Keratinocyte (primary cell): Measurements from ENCODE around the gene PPP1R12A. TPM values are rescaled to one million over a fixed set of nuclear protein-coding genes. Genes with fewer than 3 reads are reported as not detected.
A peak's percentile ranks its signal among the peaks of the same experiment; 100 is the strongest.

Experiments
- DNase-seq: peaks from one replicate; pipeline ENCODE4 v3.0.0-alpha.2; 2011; ENCODE audit warnings: low read depth, missing footprints, low spot score
- FAIRE-seq: peaks from 2 replicates; lab custom pipeline; 2011; peaks lifted over from hg19 to GRCh38; lab: Jason Lieb, UNC
- H2AFZ ChIP-seq: 2 replicates; pipeline ENCODE4 v1.6.0; 2012; ENCODE audit warnings: low read length, control low read depth, inconsistent platforms; ENCODE audit not compliant: control insufficient read depth
- H3K27ac ChIP-seq: 2 replicates; pipeline ENCODE4 v1.5.1; 2011; ENCODE audit warnings: low read length; ENCODE audit not compliant: control insufficient read depth, insufficient read depth
- H3K27me3 ChIP-seq: 3 replicates; pipeline ENCODE4 v1.6.0; 2011; ENCODE audit warnings: low read length; ENCODE audit not compliant: control insufficient read depth, insufficient read depth; ENCODE audit errors: extremely low read depth
- H3K36me3 ChIP-seq, 2 experiments: 2 replicates in 1 of 2; 3 replicates in 1 of 2; pipeline ENCODE4 v1.5.1; 2011; ENCODE audit warnings: low read length in 2 of 2, mild to moderate bottlenecking in 1 of 2; ENCODE audit not compliant: control insufficient read depth in 2 of 2, insufficient read depth in 2 of 2; ENCODE audit errors: extremely low read depth in 1 of 2
- H3K4me1 ChIP-seq: 3 replicates; pipeline ENCODE4 v1.5.1; 2011; ENCODE audit warnings: low read length; ENCODE audit not compliant: control insufficient read depth, insufficient read depth; ENCODE audit errors: extremely low read depth
- H3K4me2 ChIP-seq: 3 replicates; pipeline ENCODE4 v1.6.0; 2011; ENCODE audit warnings: low read depth, low read length; ENCODE audit not compliant: control insufficient read depth, insufficient read depth; ENCODE audit errors: extremely low read depth
- H3K4me3 ChIP-seq, 3 experiments: fragments of 200-600 bp in 1 of 3; sonication (generic) in 1 of 3; 2 replicates in 2 of 3; 3 replicates in 1 of 3; pipeline ENCODE4 v1.5.1; 2011 to 2016; ENCODE audit warnings: low read length in 3 of 3, mild to moderate bottlenecking in 3 of 3, control low read depth in 2 of 3, inconsistent platforms in 1 of 3, low read depth in 1 of 3, mixed read lengths in 1 of 3, mixed run types in 1 of 3, moderate library complexity in 1 of 3; ENCODE audit not compliant: control insufficient read depth in 2 of 3, insufficient read depth in 2 of 3; ENCODE audit errors: extremely low read depth in 1 of 3
- H3K79me2 ChIP-seq: 2 replicates; pipeline ENCODE4 v1.6.0; 2012; ENCODE audit warnings: low read length; ENCODE audit not compliant: control insufficient read depth, insufficient read depth
- H3K9ac ChIP-seq: 3 replicates; pipeline ENCODE4 v1.6.0; 2011; ENCODE audit warnings: low read length; ENCODE audit not compliant: control insufficient read depth, insufficient read depth; ENCODE audit errors: extremely low read depth
- H3K9me1 ChIP-seq: 3 replicates; pipeline ENCODE4 v1.6.0; 2011; ENCODE audit warnings: low read length; ENCODE audit not compliant: control insufficient read depth, insufficient read depth; ENCODE audit errors: extremely low read depth
- H3K9me3 ChIP-seq: 2 replicates; pipeline ENCODE4 v1.5.1; 2012; ENCODE audit warnings: low read depth, low read length; ENCODE audit not compliant: control insufficient read depth
- H4K20me1 ChIP-seq: 3 replicates; pipeline ENCODE4 v1.6.0; 2011; ENCODE audit warnings: low read length; ENCODE audit not compliant: control insufficient read depth, insufficient read depth; ENCODE audit errors: extremely low read depth
- CTCF ChIP-seq, 3 experiments: IDR thresholded peaks in 1 of 3; conservative IDR thresholded peaks in 1 of 3; optimal IDR thresholded peaks in 1 of 3; 2 replicates in 2 of 3; 3 replicates in 1 of 3; pipeline versions ENCODE3 to v1.5.1; 2011; ENCODE audit warnings: low read length in 3 of 3, mild to moderate bottlenecking in 3 of 3, moderate library complexity in 2 of 3, control low read depth in 1 of 3, inconsistent platforms in 1 of 3; ENCODE audit not compliant: insufficient read depth in 2 of 3; ENCODE audit errors: extremely low read depth in 1 of 3
- EZH2 ChIP-seq: IDR thresholded peaks from one replicate; pipeline ENCODE4 v1.6.1; 2012; ENCODE audit warnings: inconsistent platforms, mild to moderate bottlenecking, low read length, moderate library complexity
- dilution Hi-C: fragments of 300-500 bp; cut with MboI; formaldehyde crosslinking; loops from one replicate; pipeline ENCODE4 v1.7.0; 2020; ENCODE audit warnings: low sequenced_read_pairs; ENCODE audit not compliant: extremely low pct_ligation_motif_present
- polyA plus RNA-seq, 5 experiments: library from polyadenylated mRNA; depleted of rRNA in 3 of 5; stranded (reverse) in 3 of 5; stranded (forward) in 1 of 5; unstranded in 1 of 5; fragments of >200 nt; gene quantifications; 1 replicate in 1 of 5; 2 replicates in 3 of 5; 3 replicates in 1 of 5; pipeline versions ENCODE4 v1.2.1 to v1.2.3, GENCODE V29; 2011 to 2012; ENCODE audit warnings: missing spikeins in 2 of 5, low read depth in 1 of 5, low replicate concordance in 1 of 5

PPP1R12A gene
- polyA plus RNA-seq, 1 donor (not counting 4 experiments of a cell fraction or from before 2014, with no cell fraction given), result 45.2 TPM

- no peak overlapping the region for H2AFZ ChIP-seq
- no peaks in the 10 kb centered on the region for H3K27me3 ChIP-seq
- TF ChIP-seq CTCF (optimal IDR thresholded peaks at IDR 0.05 in 1 of 3, IDR thresholded peaks at IDR 0.05 in 1 of 3, conservative IDR thresholded peaks at IDR 0.05 in 1 of 3; ENCODE audit: extremely low read depth in 1 of 3, insufficient read depth in 2 of 3, low read length in 3 of 3) (no peak), EZH2 (no peak)
- H3K27ac ChIP-seq, result no peak overlapping the region
- no peaks in the 10 kb centered on the region for H3K9me3 ChIP-seq
- H3K4me3 ChIP-seq, result no peak overlapping the region
- H4K20me1 ChIP-seq, result no peaks in the 10 kb centered on the region
- dilution Hi-C loops, result no loop called here
- peaks cover 1 to 4% of the 10 kb centered on the region in 2 experiments for H3K36me3 ChIP-seq
- FAIRE-seq (no peak), DNase-seq (no peak)
- H3K79me2 ChIP-seq, result peaks cover 46% of the 10 kb centered on the region
- no peak overlapping the region for H3K4me2 ChIP-seq
- no peak overlapping the region for H3K9ac ChIP-seq
- H3K9me1 ChIP-seq, result no peaks in the 10 kb centered on the region
- H3K4me1 ChIP-seq, result peaks cover 16% of the 10 kb centered on the region
These were observed 87.5 kb downstream of the PPP1R12A start for GRCh38 chr12:79847417-79847816.

DNA sequence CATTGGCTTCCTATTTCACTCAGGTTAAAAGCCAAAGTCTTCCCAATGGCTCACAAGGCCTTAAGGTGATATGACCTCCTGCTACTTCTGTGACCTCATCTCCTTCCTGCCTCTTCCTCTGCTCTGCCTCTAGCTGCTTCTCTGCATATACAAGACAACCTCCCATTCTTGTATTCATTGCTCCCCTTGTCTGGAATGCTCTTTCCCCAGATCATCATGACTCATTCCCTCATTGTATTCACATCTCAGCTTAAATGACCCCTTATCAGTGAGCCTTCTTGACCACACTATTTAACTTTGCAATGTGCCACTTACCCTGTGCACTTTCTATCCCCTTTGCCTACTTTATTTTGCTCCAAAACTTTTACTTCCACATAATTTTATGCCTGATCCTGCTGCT, 90.2 kb downstream of the PPP1R12A start:
- Histone ChIP-seq H3K4me1 (peaks cover 16% of the 10 kb centered on the region), H3K79me2 (peaks cover 32% of the 10 kb centered on the region), H4K20me1 (no peaks in the 10 kb centered on the region), H3K9me3 (no peaks in the 10 kb centered on the region), H3K4me2 (no peak overlapping the region), H3K9ac (no peak overlapping the region), H3K27ac (peak overlapping the region; percentile 28), H3K4me3 (no peak overlapping the region), H3K27me3 (no peaks in the 10 kb centered on the region), H3K9me1 (no peaks in the 10 kb centered on the region), H2AFZ (no peak overlapping the region), H3K36me3 (peaks cover 1 to 4% of the 10 kb centered on the region in 2 experiments)
- TF ChIP-seq CTCF (optimal IDR thresholded peaks at IDR 0.05 in 1 of 3, IDR thresholded peaks at IDR 0.05 in 1 of 3, conservative IDR thresholded peaks at IDR 0.05 in 1 of 3; ENCODE audit: extremely low read depth in 1 of 3, insufficient read depth in 2 of 3, low read length in 3 of 3) (no peak), EZH2 (no peak)
- dilution Hi-C loops, result no loop called here
- DNase-seq (peak; percentile 33), FAIRE-seq (peak; percentile 97)
